Stimulated activated CD8-positive, alpha-beta memory T cell treated with anti-CD3 and anti-CD28 coated beads, Interleukin-2, amount 100 ng/mL, for 1 hour (primary cell): ENCODE results near the gene KCND1.
A peak's percentile ranks its signal among the peaks of the same experiment; 100 is the strongest.

Source experiments
- DNase-seq, 2 donors: peaks; one replicate each; pipeline ENCODE4 v3.0.0-alpha.2; 2020; ENCODE audit warnings: low read depth in 2 of 2

The KCND1 gene

DNA sequence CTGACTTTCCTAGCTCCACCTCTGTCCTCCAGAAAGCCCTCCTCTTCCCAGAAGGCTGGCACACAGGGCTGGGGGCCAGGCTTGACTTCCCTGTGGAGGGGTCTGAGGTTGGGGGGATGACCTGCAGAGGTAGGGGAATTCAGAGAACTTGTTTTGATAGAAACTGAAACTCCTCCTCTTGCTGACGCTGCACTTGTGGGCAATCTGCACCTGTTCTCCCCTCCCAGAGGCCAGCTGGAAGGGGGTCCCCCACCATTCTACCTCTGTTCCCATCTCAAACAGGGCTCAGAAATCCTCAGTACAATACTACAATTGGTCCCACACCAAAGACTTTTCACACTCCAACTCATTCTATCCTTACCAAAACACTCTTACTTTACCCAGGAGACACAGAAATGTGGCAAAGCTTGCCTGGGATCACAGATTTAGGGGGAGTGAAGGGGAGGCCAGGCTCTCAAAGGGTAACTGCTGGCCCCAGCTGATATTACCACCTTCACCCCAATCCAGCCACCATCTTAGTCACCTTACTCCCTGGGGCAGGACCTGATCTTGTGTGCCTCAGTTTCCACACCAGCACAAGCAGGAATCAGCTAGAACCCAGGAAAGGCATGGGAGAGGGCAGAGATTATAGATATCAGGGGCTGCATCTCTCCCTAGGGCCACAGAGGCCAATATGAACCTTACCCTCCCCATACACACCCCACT is 32.8 kb downstream of the KCND1 start:
- DNase-seq: no peak

DNA sequence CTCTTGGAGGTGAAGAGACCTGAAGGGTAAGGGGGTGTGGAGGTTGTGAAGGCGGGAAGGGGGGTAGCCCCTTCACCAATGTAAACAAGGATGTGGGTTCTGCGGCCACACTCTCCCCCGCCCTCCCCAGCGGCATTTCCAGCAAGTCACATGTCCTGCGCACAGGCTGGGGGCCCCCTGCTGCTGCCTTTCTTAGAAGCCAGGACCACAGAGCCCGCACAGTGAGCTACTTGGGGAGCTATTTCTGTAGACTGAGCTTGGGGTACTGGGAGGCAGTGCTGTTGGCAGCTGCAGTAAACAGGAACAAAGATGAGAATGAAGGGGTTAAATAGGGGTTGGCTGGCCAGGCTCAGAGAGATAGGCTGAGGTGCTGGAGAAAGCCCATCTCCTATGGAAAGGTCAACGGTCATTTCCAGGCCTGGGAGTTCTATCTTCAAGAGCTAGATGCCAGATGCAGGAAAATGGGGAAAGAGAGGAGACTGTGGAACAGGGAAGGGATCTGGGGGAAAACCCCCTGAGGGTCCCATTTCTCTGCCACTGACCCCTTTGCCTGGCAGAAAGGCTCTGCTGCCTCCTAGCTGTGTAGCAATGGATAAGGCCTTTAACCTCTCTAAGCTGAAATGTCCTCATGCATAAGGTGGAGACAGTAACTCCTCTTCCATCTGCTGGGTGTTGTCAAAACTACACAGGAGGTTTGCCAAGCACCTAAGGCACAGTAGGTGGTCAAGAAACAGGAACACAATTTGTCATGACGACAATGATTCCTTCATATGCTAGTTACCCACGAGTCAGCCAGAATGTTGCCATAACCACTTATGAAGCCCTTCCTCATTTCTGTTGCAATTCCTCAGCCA is 34.4 kb downstream of the KCND1 start:
- DNase-seq: peak; percentile 76 to 80

DNA sequence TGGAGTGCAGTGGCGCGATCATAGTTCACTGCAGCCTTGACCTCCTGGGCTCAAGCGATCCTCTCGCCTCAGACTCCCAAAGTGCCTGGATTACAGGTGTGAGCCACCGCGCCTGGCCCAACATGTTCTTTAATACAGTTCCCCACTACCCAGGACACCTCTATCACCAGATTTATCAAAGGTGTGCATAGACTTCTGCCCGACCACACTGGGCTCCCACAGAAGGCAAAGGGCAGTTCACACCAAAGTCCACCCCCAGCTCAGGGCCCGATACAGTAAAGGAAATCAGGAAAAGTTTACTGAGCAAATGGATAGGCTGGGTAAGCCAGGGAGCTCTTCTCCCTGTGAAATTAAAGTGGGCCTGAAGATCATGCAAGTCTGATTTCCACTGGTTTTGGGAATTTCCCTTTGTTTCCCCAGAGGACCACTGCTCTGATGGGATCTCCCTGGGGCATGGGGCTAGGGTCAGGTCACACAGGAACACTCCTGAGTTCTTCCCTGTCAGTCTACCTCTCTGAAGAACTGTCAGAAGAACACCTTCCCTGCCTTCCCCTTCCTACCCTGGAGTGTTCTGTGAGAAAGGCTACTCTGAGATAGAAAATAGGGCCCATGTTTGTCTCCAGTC is 35.1 kb downstream of the KCND1 start:
- DNase-seq: no peak

DNA sequence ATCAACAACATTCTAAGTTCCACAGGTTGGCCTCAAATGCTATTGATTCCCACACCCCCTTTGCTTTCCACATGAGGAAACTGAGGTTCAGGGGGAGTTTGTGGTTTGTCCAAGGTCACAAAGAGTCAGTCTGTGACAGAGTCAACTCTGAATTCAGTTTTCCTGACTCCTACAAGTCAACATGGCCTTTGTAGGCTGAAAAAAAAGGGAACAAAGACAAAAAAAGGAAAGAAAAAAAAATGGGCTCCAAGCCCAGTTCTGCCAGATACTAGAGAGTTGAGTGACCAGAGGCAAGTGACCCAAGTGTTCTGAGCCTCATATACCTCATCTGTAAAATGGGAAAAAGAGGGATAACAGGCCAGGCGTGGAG is 36.4 kb downstream of the KCND1 start:
- DNase-seq: no peak

DNA sequence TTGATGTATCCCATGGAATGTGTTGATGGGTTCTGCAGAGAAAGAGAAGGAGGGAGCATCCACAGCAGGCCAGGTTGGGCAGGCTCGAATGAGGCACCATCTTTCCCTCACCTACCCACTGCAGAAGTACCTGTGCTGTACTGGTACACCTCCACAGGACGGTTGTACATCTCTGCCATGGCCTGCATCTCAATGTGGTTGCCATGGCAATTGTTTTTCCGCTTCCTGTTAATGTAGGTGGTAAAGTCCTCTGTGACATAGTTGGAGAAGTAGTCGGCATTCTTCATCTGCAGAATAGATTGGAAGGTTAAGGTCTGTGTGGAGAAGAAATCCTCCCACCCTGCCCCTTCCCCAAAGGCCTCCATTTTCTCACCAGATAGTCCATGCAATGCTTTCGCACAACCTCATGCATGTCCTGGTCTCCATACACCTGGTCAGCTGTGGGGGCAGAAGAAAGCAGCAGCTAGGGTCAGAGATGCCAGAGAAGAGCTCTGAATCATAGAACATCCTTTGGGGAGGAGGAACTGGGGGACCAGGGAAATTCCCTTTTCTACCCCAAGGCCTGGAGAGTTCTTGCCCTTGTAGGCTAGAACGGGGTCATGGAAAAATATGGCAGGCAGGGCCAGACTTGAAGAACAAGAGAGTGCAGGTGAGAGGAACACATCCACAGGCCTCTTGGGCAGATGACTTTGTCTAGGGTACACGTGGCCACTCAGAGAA is 36.9 kb downstream of the KCND1 start:
- no peak for DNase-seq

DNA sequence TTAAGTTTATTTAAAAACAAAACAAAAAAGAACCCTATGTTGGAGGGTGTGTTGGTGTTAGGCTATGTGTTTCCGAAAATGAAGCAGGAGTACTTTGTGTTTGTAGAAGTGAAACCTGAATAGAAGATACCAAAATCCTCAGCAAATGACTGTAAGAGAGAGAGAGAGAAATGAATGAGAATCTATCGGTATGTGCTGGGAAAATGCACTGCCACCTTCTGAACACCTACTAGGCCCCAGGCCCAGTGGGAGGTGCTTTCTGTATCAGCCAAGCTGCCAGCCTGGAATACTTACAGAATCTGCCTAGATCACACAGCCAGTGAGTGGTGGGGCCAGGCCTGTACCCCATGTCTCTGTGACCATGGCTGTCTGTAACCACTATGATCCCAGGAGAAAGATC is 37.9 kb downstream of the KCND1 start:
- DNase-seq: no peak

DNA sequence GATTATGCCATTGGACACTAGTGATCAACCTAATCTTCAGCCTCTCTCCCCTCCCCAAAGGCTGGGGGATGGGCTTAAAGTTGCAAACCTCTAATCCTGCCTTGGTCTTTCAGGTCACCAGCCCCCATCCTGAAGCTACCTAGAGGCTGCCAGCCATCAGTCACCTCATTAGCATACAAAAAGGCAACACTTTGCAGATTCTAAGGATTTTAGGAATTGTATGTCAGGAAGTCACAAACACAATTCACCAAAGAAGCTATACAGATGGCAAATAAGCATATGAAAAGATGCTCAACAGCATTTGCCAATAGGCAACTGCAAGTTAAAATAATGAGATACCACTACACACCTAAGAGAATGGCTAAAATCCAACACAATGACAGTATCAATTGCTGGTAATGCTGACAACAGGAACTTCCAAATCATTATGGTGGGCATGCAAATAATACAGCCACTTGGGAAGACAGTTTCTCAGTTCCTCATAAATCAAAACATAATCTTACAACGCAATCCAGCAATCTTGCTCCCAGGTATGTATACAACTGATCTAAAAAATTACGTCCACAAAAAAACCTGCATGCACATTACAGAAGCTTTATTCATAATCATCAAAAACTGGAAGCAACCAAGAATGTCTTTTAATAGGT is 43.8 kb downstream of the KCND1 start:
- DNase-seq: no peak

DNA sequence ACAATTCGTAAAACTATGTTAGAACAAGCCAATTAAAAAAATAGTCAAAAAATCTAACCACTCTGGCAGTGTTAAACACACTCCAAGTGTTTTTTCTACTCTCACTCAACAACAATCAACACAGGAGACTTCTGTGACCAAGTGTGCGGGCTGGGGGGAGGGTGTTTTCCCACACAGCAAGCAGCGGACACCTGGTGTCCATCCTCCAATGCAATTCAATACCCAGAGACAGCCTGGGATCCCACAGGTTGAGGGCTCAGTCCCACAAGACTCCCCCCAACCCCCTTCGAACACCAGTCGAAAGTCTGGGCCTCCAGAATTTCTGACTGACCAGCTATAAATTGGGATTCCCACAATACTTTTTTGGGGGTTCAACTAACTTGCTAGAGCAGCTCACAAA is 44.5 kb downstream of the KCND1 start:
- DNase-seq: no peak

DNA sequence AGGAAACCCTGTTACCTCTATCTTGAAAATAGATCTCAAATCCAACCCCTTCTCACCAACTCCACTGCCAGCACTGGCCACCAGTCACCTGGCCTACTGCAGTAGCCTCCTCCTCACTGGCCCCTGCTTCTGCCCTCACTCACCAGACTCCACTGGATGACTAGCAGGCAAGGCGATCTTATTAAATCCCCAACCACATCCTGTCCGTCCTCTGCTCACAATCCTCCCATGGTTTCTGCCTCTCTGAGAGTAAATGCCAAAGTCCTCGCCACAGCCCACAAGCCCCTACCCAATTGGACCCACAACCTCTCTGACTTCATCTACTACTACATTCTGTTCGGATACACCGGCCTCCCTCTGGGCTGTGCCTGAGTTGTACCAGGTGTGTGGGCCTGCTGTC is 47.4 kb downstream of the KCND1 start:
- DNase-seq: no peak

DNA sequence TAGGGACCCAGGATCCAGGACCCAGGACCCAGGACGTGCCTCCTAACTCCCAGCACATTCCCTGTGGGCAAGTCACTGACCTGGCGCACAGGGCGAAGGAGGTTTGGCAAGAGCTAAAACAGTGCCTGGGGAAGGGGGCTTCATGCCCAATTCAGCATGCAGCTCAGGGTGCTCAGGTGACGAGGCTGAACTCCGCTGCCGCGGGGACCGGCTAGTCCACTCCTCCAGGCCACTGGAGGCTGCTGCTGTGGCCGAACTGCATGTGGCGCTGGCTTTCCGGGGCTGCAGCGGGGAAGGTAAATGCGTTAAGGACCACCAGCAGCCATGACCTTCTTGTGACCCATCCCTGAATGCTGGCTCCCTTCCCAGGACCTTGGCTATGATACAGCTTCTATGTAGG is 47.9 kb downstream of the KCND1 start:
- no peak for DNase-seq

DNA sequence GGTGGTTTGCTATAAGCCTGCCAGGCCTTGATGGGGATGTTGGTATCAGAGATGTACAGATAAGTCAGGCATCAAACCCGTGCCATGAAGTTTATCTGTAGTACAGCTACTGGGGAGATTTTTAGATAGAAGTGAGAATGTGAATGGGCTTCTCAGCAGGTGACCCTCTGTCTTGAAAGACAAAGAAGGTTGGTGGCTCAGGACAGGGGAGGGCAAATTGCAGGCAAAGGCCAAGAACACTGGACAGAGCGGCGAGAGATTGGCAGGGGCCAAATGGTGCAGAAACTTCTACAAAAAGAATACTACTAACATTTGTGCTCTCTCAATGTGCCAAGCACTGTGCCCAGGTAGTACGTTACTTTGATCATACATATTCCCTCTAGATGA is 50.9 kb downstream of the KCND1 start:
- no peak for DNase-seq

DNA sequence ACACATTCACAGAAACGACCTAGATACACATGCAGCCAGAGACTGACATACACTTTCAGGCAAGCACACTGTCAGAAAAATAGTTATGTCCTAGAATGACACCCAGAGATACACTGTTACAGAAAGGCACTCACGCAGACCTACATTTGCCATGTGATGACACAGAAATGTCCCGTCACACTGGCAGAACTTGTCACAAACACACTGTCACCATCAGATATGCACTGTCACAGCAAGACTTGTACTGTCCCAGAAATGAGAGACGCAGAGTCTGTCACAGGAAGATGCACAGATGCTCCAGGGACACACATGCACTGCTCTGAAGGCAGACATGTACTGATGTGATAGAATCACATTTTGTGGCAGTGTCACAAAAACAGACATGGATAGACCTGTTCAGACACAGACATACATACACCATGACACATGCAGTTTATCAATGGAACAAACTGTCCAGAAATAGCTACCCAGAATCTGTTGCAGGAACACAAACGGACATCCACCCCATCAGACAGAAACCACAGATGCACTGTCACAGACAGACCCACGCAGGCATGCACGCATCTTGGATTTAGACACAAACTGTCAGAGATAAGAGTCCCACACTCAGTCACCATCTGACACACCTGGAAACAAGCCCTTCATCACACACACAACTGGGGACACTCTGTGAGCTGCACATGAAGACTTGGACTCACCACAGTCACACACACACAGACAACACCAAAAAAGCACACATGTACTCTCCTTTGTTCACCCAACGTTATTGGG is 51.5 kb downstream of the KCND1 start:
- no peak for DNase-seq

DNA sequence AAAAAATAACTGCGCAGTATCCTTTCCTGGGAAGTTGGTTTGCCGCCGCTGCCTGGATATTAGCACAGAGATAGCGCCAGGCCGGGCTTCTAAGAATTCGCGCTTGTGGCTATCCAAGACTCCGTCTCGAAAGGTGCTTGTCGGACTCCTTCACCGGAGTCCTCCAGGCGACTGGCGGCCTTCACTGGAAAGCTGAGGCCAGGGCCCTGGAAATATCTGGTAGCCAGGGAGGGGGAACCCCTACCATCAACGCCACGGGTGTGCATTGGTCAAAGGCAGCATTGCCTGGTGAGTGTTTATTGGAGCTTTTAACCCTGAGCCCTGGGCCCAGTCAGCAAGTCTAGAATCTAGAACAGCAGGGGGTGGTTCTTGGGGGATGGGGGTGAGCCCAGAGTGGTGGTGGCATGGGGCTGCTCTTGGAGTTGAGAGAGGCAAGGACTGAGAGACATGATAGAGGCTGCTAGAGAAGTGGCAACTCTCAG is 52.2 kb downstream of the KCND1 start:
- DNase-seq: no peak

DNA sequence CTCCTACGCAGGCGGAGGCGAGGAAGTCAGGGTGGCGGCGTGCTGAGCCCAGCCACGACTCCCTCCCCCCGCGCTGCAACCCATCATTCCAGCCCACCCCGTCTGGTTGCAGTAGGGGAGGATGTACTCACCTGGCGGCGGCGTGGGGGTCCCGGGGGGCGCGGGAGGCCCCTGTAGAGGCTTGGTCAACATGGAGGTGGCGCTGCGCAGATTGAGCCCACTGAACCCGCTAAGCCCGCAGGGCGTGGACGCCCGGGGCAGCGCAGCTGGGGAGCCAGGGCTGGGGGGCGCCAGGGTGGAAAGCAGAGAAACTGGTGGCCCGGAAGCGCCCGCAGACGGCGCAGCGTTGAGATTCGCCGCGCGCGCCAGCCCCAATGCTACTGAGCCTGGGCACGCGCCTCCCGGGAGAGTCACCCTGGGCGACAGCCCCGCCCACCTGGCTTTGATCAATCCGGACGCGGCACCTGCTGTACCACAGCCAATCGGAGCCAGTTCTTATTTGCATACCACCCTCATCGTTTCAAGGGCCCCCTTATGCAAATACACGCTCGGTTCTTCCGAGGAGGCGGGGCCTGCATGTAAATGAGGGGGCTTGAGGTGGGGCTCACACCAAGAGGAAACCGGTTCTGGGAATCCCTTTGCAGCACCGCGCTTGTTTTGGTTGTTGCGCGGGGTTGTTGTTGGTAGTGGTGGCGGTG is 52.9 kb downstream of the KCND1 start, which contains the start of gene PIM2:
PIM2 (minus strand) TSS at position 382 of the 698 bp plus-strand sequence; CDS start at position 192, 190 bp downstream.
- peak; percentile 80 to 84 for DNase-seq

DNA sequence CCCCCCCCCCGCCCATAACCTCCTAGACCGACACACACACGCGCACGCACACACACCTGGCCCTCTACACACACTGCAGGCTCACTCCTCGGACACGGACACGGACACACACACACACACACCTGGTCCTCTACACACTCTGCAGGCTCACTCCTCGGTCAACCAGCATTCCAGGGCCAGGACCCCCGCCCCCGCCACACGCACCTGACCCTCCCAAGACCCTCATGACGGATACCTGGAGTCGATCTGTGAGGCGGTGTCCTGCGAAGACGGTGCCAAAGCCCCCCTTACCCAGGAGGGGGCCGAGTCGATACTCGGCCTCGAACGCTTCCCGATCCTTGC is 53.4 kb downstream of the KCND1 start:
- DNase-seq: no peak

DNA sequence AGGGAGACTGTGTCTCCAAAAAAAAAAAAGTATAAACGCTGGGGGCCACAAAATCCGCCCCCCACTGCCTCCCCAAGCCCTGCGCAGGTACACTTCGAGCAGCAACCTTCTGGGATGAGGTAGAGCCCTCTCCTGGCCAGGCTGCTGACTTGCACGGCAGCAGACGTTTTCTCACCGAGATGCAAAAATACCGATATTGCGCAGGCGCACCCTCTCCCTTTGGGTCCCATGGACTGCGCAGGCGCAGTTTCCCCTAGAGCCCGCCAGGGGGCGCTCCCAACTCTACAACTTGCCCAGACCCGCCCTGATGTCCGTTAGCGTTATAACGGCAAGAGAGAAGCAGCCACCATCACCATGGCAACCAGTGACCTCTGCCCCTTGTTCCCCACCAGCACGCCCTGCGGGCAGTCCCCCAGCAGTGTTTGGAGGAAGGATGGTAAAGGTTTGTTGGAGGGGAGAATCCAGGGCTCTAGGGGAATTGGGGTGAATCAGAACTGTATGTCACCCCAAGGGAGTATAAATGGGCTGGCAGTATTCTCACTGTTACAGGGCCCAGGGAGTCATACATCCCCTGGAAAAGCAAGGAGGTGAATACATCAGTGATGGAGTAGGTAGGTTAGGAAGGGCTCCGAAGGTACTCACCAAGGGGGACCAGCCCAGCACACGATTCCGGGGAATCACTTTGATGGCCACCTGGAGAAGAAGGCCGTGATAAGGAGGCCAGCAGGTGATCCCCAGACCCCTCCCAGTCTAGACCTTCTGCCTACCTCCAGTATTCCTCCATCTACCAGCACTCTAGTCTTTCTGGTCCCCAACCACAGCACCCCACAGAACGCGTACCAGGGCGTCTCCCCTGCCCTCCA is 54.3 kb downstream of the KCND1 start:
- DNase-seq: peak; percentile 73 to 74

DNA sequence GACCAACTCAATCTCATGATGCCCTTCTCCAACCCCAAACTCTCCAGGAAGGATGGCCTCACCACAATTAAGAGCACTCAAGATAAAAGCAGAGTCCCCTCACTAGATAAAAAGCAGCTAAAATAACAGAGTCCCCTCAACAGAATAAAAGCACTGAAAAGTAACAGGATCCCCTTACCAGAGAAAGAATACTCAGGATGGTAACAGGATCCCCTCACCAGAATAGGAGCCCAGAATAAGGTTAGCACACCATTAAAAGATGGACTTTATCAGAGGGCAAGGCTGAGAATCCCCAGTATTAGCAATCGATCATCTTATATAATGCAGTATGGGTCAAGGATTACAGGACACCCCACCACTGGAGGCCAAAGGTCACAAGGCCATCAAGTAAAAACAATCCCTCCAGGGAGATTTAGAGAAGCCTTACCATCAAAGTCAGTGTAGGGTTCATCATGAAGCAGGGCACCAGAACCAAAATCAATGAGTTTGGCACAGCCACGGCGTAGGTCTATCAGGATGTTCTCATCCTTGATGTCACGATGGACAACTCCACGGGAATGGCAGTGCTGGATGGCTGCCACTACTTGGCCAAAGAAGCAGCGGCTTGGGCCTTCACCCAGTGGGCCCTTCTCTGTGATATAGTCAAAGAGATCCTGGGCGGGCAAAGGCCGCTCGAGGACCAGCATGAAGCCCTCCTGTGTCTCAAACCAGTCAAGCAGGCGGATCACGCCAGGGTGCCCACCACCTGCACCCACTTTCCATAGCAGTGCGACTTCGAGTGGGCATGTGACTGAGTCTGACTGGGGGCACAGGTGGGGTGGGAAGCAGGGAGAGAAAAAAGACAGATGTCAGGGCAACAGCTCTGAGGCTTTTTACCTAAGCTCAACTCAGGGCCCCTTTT is 56.8 kb downstream of the KCND1 start:
- DNase-seq: no peak
